ENCODE data around the gene GPRIN2.

DNA sequence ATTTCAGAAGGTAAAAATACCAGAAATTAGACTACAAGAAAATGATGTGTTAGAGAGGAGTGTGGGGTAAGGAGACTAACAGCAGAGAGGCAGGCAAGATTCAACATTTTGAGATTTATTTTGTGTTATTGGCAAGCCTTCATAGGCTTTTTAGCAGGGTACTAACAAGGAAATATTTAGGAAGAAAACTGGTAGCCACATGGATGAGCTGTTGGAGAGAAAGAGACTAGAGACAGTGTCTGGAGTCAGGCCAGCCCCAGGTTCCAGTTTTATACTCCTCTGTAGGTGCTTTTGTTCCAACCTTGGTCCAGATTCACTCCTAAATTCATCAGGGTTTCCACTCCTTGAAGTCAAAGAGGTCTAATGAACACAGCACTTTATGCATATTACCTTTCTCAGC, 41.1 kb downstream of the GPRIN2 start:
- TF ChIP-seq, protein P1, sequence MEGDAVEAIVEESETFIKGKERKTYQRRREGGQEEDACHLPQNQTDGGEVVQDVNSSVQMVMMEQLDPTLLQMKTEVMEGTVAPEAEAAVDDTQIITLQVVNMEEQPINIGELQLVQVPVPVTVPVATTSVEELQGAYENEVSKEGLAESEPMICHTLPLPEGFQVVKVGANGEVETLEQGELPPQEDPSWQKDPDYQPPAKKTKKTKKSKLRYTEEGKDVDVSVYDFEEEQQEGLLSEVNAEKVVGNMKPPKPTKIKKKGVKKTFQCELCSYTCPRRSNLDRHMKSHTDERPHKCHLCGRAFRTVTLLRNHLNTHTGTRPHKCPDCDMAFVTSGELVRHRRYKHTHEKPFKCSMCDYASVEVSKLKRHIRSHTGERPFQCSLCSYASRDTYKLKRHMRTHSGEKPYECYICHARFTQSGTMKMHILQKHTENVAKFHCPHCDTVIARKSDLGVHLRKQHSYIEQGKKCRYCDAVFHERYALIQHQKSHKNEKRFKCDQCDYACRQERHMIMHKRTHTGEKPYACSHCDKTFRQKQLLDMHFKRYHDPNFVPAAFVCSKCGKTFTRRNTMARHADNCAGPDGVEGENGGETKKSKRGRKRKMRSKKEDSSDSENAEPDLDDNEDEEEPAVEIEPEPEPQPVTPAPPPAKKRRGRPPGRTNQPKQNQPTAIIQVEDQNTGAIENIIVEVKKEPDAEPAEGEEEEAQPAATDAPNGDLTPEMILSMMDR (IDR thresholded peaks at IDR 0.05): no peak
- TF ChIP-seq POLR2AphosphoS5 (IDR thresholded peaks at IDR 0.05) (no peak), POLR2A (IDR thresholded peaks at IDR 0.05) (no peak), EP300 (IDR thresholded peaks at IDR 0.05) (no peak)

Data from gastroesophageal sphincter (tissue), 3 donors.